Suprapubic skin (tissue), 3 donors: ENCODE measurements around the gene ATP2A3.

Source experiments
- POLR2A ChIP-seq, 2 donors: fragments of 450-650 bp; IDR thresholded peaks; one replicate each; pipeline ENCODE4 v1.6.1; 2017; ENCODE audit warnings: antibody characterized with exemption in 2 of 2, mild to moderate bottlenecking in 2 of 2, moderate library complexity in 2 of 2
- TF ChIP-seq, protein P1 (sequence below), 2 donors: fragments of 200-600 bp in 1 of 2; fragments of 450-650 bp in 1 of 2; sonication (generic) in 1 of 2; IDR thresholded peaks; one replicate each; pipeline ENCODE4 v1.5.1; 2016 to 2019; ENCODE audit warnings: antibody characterized with exemption in 2 of 2, mild to moderate bottlenecking in 1 of 2, moderate library complexity in 1 of 2

DNA sequence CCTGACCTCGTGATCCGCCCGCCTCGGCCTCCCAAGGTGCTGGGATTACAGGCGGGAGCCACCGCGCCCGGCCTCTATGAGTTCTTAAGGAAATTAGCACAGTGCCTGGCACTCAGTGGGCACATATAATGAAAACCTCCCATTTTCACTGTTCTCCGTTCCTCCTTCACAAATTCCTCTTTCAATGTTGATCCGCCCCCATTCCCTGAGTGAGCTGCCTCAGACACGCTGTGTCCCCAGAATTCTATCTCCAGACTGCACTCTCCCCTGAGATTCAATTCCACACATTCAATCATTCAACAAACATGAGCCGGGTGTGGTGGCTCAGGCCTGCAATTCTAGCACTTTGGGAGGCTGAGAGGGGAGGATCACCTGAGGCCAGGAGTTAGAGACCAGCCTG lies 55.0 kb downstream of the ATP2A3 start:
- TF ChIP-seq, protein P1, sequence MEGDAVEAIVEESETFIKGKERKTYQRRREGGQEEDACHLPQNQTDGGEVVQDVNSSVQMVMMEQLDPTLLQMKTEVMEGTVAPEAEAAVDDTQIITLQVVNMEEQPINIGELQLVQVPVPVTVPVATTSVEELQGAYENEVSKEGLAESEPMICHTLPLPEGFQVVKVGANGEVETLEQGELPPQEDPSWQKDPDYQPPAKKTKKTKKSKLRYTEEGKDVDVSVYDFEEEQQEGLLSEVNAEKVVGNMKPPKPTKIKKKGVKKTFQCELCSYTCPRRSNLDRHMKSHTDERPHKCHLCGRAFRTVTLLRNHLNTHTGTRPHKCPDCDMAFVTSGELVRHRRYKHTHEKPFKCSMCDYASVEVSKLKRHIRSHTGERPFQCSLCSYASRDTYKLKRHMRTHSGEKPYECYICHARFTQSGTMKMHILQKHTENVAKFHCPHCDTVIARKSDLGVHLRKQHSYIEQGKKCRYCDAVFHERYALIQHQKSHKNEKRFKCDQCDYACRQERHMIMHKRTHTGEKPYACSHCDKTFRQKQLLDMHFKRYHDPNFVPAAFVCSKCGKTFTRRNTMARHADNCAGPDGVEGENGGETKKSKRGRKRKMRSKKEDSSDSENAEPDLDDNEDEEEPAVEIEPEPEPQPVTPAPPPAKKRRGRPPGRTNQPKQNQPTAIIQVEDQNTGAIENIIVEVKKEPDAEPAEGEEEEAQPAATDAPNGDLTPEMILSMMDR (IDR thresholded peaks at IDR 0.05), result no peak
- TF ChIP-seq POLR2A (IDR thresholded peaks at IDR 0.05), result no peak
